Neural cell (in vitro differentiated cells): ENCODE data around the gene IFNGR2. TPM values are rescaled to one million over a fixed set of nuclear protein-coding genes. Genes with fewer than 3 reads are reported as not detected.

Experiments
- H2AFZ ChIP-seq: fragments of 200-600, 300-800 bp; sonication (generic), shearing (Covaris generic); 2 replicates; pipeline ENCODE4 v1.6.0; 2014; ENCODE audit warnings: low read depth, mild to moderate bottlenecking, antibody characterized with exemption, low read length, moderate library complexity
- H3F3A ChIP-seq: fragments of 200-600 bp; shearing (Covaris generic); 2 replicates; pipeline ENCODE4 v1.6.1; 2016; ENCODE audit warnings: mild to moderate bottlenecking, moderate library complexity, mixed read lengths, antibody characterized with exemption, low read length; ENCODE audit not compliant: insufficient read depth, poor library complexity, severe bottlenecking
- H3K27ac ChIP-seq: fragments of 200-600, 300-800 bp; sonication (generic), shearing (Covaris generic); 2 replicates; pipeline ENCODE4 v1.5.1; 2014; ENCODE audit warnings: mild to moderate bottlenecking, low read length, moderate library complexity
- H3K27me3 ChIP-seq: fragments of 300-800, 200-600 bp; sonication (generic), shearing (Covaris generic); 2 replicates; pipeline ENCODE4 v1.6.0; 2014; ENCODE audit warnings: mild to moderate bottlenecking, low read depth, low read length, moderate library complexity; ENCODE audit not compliant: insufficient read depth
- H3K36me3 ChIP-seq: fragments of 300-800, 200-600 bp; sonication (generic), shearing (Covaris generic); 2 replicates; pipeline ENCODE4 v1.5.1; 2014; ENCODE audit warnings: mild to moderate bottlenecking, antibody characterized with exemption, low read length, moderate library complexity; ENCODE audit not compliant: insufficient read depth
- H3K4me2 ChIP-seq: fragments of 300-800, 200-600 bp; sonication (generic), shearing (Covaris generic); 2 replicates; pipeline ENCODE4 v1.6.0; 2014; ENCODE audit warnings: mild to moderate bottlenecking, low read length
- H3K4me3 ChIP-seq: fragments of 300-800, 200-600 bp; sonication (generic), shearing (Covaris generic); 2 replicates; pipeline ENCODE4 v1.5.1; 2014; ENCODE audit warnings: mild to moderate bottlenecking, low read length, moderate library complexity
- H3K79me2 ChIP-seq: fragments of 200-600 bp; shearing (Covaris generic); replicated peaks from 2 replicates; pipeline ENCODE4 v1.6.0; 2014; ENCODE audit warnings: mild to moderate bottlenecking, low read length, moderate library complexity; ENCODE audit not compliant: insufficient read depth
- H3K9ac ChIP-seq: fragments of 300-800, 200-600 bp; sonication (generic), shearing (Covaris generic); 2 replicates; pipeline ENCODE4 v1.6.1; 2016; ENCODE audit warnings: mild to moderate bottlenecking, low read length, mixed read lengths
- H3K9me2 ChIP-seq: fragments of 200-600 bp; shearing (Covaris generic); 2 replicates; pipeline ENCODE4 v1.6.1; 2016; ENCODE audit warnings: mild to moderate bottlenecking, low read length, mixed read lengths; ENCODE audit not compliant: insufficient read depth
- H3K9me3 ChIP-seq: fragments of 200-600, 300-800 bp; sonication (generic), shearing (Covaris generic); 2 replicates; pipeline ENCODE4 v1.6.1; 2016; ENCODE audit warnings: mild to moderate bottlenecking, mixed run types, low read length, moderate library complexity, mixed read lengths
- H4K20me1 ChIP-seq: fragments of 200-600 bp; shearing (Covaris generic); 2 replicates; pipeline ENCODE4 v1.6.1; 2016; ENCODE audit warnings: mild to moderate bottlenecking, mixed run types; ENCODE audit not compliant: insufficient read depth
- EP300 ChIP-seq: fragments of 450-650 bp; conservative IDR thresholded peaks from 2 replicates; pipeline ENCODE4 v1.6.1; 2014; ENCODE audit warnings: antibody characterized with exemption, mild to moderate bottlenecking, moderate library complexity; ENCODE audit not compliant: poor library complexity, severe bottlenecking
- EZH2 ChIP-seq: fragments of 200-600, 300-800 bp; shearing (Covaris generic), sonication (generic); IDR thresholded peaks from 2 replicates; pipeline ENCODE4 v1.6.1; 2014; ENCODE audit warnings: antibody characterized with exemption, low read length, borderline replicate concordance, mild to moderate bottlenecking; ENCODE audit not compliant: insufficient read depth, poor library complexity, severe bottlenecking
- MXI1 ChIP-seq: fragments of 450-650 bp; conservative IDR thresholded peaks from 2 replicates; pipeline ENCODE4 v1.6.1; 2014; ENCODE audit warnings: antibody characterized with exemption, mild to moderate bottlenecking; ENCODE audit not compliant: poor library complexity, severe bottlenecking
- POLR2AphosphoS5 ChIP-seq: IDR thresholded peaks from 2 replicates; pipeline ENCODE4 v1.6.1; 2012
- RAD21 ChIP-seq: fragments of 450-650 bp; conservative IDR thresholded peaks from 2 replicates; pipeline ENCODE4 v1.6.1; 2014; ENCODE audit warnings: antibody characterized with exemption, mild to moderate bottlenecking, moderate library complexity
- SMC3 ChIP-seq: fragments of 450-650 bp; conservative IDR thresholded peaks from 2 replicates; pipeline ENCODE4 v1.6.1; 2014; ENCODE audit warnings: antibody characterized with exemption, mild to moderate bottlenecking, moderate library complexity; ENCODE audit not compliant: poor library complexity
- TAF1 ChIP-seq: IDR thresholded peaks from 2 replicates; pipeline ENCODE4 v1.6.1; 2012; ENCODE audit warnings: low read depth
- polyA plus RNA-seq: library from polyadenylated mRNA; depleted of rRNA; stranded (reverse); fragments of >200 nt; gene quantifications from 2 replicates; pipeline ENCODE4 v1.2.3, GENCODE V29; 2014
- TF ChIP-seq, protein P1 (sequence below): IDR thresholded peaks from 2 replicates; pipeline ENCODE4 v1.6.1; 2012; ENCODE audit warnings: borderline replicate concordance
- TF ChIP-seq, protein P2 (sequence below): fragments of 450-650 bp; IDR thresholded peaks from 2 replicates; pipeline ENCODE4 v1.5.1; 2014; ENCODE audit warnings: antibody characterized with exemption, mild to moderate bottlenecking, moderate library complexity; ENCODE audit not compliant: poor library complexity, severe bottlenecking

IFNGR2 gene
- polyA plus RNA-seq, 1 donor from 2014 or later, result 57.2 TPM

DNA sequence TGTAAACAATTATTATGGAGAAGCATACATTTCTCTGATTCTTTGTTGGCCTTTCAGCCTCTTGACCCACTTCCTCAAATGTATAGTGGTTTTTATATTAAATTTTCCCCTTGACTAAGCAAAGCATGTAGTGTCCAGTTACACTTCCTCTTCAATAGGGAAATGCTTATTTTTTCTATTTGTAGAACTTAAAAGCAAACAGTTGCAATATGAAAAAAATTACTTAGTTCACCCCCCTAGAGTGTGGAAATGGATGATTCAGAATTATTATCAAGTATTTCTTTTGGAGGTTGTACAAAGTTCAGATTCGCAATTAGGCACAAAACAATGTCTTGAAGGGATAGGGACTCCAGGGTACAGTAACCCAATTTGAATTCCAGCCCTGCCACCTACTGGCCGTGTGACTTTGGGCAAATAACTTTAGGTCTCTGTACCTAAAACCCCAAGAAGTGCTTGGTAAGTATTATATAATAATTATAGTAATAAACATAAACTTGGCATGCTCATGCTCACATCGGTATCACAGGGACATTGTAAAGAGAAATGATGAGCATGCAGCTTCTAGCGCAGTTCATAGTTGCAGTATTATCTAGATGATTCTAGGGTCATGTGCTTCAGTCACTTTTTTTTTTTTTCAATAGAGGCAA lies 28.6 kb upstream of the IFNGR2 start:
- no peaks in the 10 kb centered on the region for H3F3A ChIP-seq
- no peak overlapping the region for H2AFZ ChIP-seq
- no peaks in the 10 kb centered on the region for H4K20me1 ChIP-seq
- no peaks in the 10 kb centered on the region for H3K79me2 ChIP-seq
- H3K4me2 ChIP-seq, result no peak overlapping the region
- H3K9me3 ChIP-seq, result no peaks in the 10 kb centered on the region
- no peak overlapping the region for H3K9ac ChIP-seq
- no peaks in the 10 kb centered on the region for H3K36me3 ChIP-seq
- no peaks in the 10 kb centered on the region for H3K9me2 ChIP-seq
- H3K27me3 ChIP-seq, result no peaks in the 10 kb centered on the region
- TF ChIP-seq, protein P1, sequence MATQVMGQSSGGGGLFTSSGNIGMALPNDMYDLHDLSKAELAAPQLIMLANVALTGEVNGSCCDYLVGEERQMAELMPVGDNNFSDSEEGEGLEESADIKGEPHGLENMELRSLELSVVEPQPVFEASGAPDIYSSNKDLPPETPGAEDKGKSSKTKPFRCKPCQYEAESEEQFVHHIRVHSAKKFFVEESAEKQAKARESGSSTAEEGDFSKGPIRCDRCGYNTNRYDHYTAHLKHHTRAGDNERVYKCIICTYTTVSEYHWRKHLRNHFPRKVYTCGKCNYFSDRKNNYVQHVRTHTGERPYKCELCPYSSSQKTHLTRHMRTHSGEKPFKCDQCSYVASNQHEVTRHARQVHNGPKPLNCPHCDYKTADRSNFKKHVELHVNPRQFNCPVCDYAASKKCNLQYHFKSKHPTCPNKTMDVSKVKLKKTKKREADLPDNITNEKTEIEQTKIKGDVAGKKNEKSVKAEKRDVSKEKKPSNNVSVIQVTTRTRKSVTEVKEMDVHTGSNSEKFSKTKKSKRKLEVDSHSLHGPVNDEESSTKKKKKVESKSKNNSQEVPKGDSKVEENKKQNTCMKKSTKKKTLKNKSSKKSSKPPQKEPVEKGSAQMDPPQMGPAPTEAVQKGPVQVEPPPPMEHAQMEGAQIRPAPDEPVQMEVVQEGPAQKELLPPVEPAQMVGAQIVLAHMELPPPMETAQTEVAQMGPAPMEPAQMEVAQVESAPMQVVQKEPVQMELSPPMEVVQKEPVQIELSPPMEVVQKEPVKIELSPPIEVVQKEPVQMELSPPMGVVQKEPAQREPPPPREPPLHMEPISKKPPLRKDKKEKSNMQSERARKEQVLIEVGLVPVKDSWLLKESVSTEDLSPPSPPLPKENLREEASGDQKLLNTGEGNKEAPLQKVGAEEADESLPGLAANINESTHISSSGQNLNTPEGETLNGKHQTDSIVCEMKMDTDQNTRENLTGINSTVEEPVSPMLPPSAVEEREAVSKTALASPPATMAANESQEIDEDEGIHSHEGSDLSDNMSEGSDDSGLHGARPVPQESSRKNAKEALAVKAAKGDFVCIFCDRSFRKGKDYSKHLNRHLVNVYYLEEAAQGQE, result no peak
- TF ChIP-seq POLR2AphosphoS5 (no peak), EP300 (no peak), EZH2 (no peak), RAD21 (no peak), MXI1 (no peak), SMC3 (no peak), TAF1 (no peak)
- TF ChIP-seq, protein P2, sequence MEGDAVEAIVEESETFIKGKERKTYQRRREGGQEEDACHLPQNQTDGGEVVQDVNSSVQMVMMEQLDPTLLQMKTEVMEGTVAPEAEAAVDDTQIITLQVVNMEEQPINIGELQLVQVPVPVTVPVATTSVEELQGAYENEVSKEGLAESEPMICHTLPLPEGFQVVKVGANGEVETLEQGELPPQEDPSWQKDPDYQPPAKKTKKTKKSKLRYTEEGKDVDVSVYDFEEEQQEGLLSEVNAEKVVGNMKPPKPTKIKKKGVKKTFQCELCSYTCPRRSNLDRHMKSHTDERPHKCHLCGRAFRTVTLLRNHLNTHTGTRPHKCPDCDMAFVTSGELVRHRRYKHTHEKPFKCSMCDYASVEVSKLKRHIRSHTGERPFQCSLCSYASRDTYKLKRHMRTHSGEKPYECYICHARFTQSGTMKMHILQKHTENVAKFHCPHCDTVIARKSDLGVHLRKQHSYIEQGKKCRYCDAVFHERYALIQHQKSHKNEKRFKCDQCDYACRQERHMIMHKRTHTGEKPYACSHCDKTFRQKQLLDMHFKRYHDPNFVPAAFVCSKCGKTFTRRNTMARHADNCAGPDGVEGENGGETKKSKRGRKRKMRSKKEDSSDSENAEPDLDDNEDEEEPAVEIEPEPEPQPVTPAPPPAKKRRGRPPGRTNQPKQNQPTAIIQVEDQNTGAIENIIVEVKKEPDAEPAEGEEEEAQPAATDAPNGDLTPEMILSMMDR, result no peak
- H3K27ac ChIP-seq, result no peak overlapping the region
- no peak overlapping the region for H3K4me3 ChIP-seq

DNA sequence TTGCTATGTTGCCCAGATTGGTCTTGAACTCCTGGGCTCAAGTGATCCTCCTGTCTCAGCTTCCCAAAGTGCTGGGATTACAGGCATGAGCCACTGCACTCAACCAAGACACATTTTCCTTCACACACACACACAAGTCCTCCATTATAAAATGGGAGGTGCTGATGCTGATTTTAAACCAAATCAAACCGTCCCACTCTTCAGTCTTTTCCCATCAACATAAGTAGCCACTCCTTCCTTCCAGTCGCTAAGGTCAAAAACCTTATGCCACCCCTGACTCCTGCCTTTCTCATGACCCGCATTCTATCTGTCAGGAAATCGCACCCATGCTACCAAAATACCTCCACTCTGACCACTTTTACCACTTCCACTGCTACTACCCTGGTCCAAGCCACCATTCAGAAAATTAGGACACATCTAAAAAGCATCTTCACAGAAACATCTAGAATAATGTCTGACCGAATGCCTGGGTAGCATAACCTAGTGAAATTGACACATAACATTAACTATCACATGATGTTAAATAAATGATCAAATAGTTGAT lies 28.0 kb upstream of the IFNGR2 start:
- Histone ChIP-seq H3K27me3 (no peaks in the 10 kb centered on the region), H2AFZ (no peak overlapping the region), H3K4me3 (no peak overlapping the region), H3K79me2 (no peaks in the 10 kb centered on the region), H4K20me1 (no peaks in the 10 kb centered on the region), H3F3A (no peaks in the 10 kb centered on the region), H3K9me2 (no peaks in the 10 kb centered on the region), H3K27ac (no peak overlapping the region), H3K4me2 (no peak overlapping the region), H3K9me3 (no peaks in the 10 kb centered on the region), H3K9ac (no peak overlapping the region), H3K36me3 (no peaks in the 10 kb centered on the region)
- TF ChIP-seq EZH2, result no peak
- no peak for TF ChIP-seq RAD21
- TF ChIP-seq, protein P1, result no peak
- TF ChIP-seq, protein P2, result no peak
- TF ChIP-seq MXI1, result no peak
- no peak for TF ChIP-seq EP300
- TF ChIP-seq TAF1, result no peak
- no peak for TF ChIP-seq POLR2AphosphoS5
- TF ChIP-seq SMC3, result no peak
